ENCODE results near the gene RCSD1.

RCSD1 gene

GRCh38 chr1:167726008-167726407 is 96.0 kb downstream of the RCSD1 start:
- H3K4me3 ChIP-seq (replicated peaks; ENCODE audit: low read depth, low read length): no peak overlapping the region
- H3K27me3 ChIP-seq (replicated peaks; ENCODE audit: control insufficient read depth, insufficient read depth, low read length): no peaks in the 10 kb centered on the region
- TF ChIP-seq CTCF (IDR thresholded peaks at IDR 0.05; ENCODE audit: insufficient read depth, low read length, poor library complexity, severe bottlenecking): no peak
- no peak for DNase-seq (ENCODE audit: extremely low read depth, insufficient read length)
- H3K36me3 ChIP-seq (ENCODE audit: control insufficient read depth, insufficient read depth, low read length): no peaks in the 10 kb centered on the region

- Histone ChIP-seq H3K27me3 (replicated peaks; ENCODE audit: control insufficient read depth, insufficient read depth, low read length) (no peaks in the 10 kb centered on the region), H3K36me3 (ENCODE audit: control insufficient read depth, insufficient read depth, low read length) (no peaks in the 10 kb centered on the region), H3K4me3 (replicated peaks; ENCODE audit: low read depth, low read length) (no peak overlapping the region)
- no peak for TF ChIP-seq CTCF (IDR thresholded peaks at IDR 0.05; ENCODE audit: insufficient read depth, low read length, poor library complexity, severe bottlenecking)
- no peak for DNase-seq (ENCODE audit: extremely low read depth, insufficient read length)
Observed at GRCh38 chr1:167728818-167729410, 98.9 kb downstream of the RCSD1 start.

- Histone ChIP-seq H3K27me3 (replicated peaks; ENCODE audit: control insufficient read depth, insufficient read depth, low read length) (no peaks in the 10 kb centered on the region), H3K4me3 (replicated peaks; ENCODE audit: low read depth, low read length) (no peak overlapping the region), H3K36me3 (ENCODE audit: control insufficient read depth, insufficient read depth, low read length) (no peaks in the 10 kb centered on the region; the same call in 1 of the 2 replicates)
- no peak for DNase-seq (ENCODE audit: extremely low read depth, insufficient read length)
- no peak for TF ChIP-seq CTCF (IDR thresholded peaks at IDR 0.05; ENCODE audit: insufficient read depth, low read length, poor library complexity, severe bottlenecking)
Observed at GRCh38 chr1:167734227-167734626, 104.2 kb downstream of the RCSD1 start.

- Histone ChIP-seq H3K27me3 (replicated peaks; ENCODE audit: control insufficient read depth, insufficient read depth, low read length) (no peaks in the 10 kb centered on the region), H3K36me3 (ENCODE audit: control insufficient read depth, insufficient read depth, low read length) (no peaks in the 10 kb centered on the region; the same call in 1 of the 2 replicates), H3K4me3 (replicated peaks; ENCODE audit: low read depth, low read length) (no peak overlapping the region)
- DNase-seq (ENCODE audit: extremely low read depth, insufficient read length): no peak
- TF ChIP-seq CTCF (IDR thresholded peaks at IDR 0.05; ENCODE audit: insufficient read depth, low read length, poor library complexity, severe bottlenecking): no peak
Observed at GRCh38 chr1:167734841-167735240, 104.8 kb downstream of the RCSD1 start.

- Histone ChIP-seq H3K36me3 (ENCODE audit: control insufficient read depth, insufficient read depth, low read length) (no peaks in the 10 kb centered on the region; the same call in 1 of the 2 replicates), H3K4me3 (replicated peaks; ENCODE audit: low read depth, low read length) (no peak overlapping the region), H3K27me3 (replicated peaks; ENCODE audit: control insufficient read depth, insufficient read depth, low read length) (no peaks in the 10 kb centered on the region)
- DNase-seq (ENCODE audit: extremely low read depth, insufficient read length): no peak
- TF ChIP-seq CTCF (IDR thresholded peaks at IDR 0.05; ENCODE audit: insufficient read depth, low read length, poor library complexity, severe bottlenecking): no peak
Observed at GRCh38 chr1:167737169-167737568, 107.1 kb downstream of the RCSD1 start.

GRCh38 chr1:167738158-167738557 is 108.1 kb downstream of the RCSD1 start:
- Histone ChIP-seq H3K4me3 (replicated peaks; ENCODE audit: low read depth, low read length) (no peak overlapping the region), H3K36me3 (ENCODE audit: control insufficient read depth, insufficient read depth, low read length) (no peaks in the 10 kb centered on the region; the same call in 1 of the 2 replicates), H3K27me3 (replicated peaks; ENCODE audit: control insufficient read depth, insufficient read depth, low read length) (no peaks in the 10 kb centered on the region)
- TF ChIP-seq CTCF (IDR thresholded peaks at IDR 0.05; ENCODE audit: insufficient read depth, low read length, poor library complexity, severe bottlenecking): no peak
- no peak for DNase-seq (ENCODE audit: extremely low read depth, insufficient read length)
